GM12892 (cell line): Measurements from ENCODE around the gene PRM2. TPM values are rescaled to one million over a fixed set of nuclear protein-coding genes. Genes with fewer than 3 reads are reported as not detected.

Experiments
- DNase-seq: peaks from one replicate; pipeline ENCODE4 v3.0.0; 2011; ENCODE audit not compliant: insufficient read length
- FAIRE-seq: peaks from 2 replicates; lab custom pipeline; 2011; peaks lifted over from hg19 to GRCh38; lab: Jason Lieb, UNC
- POLR2A ChIP-seq: IDR thresholded peaks from 2 replicates; pipeline ENCODE4 v1.6.1; 2011; ENCODE audit warnings: low read depth, low read length, control low read depth
- POLR2AphosphoS5 ChIP-seq: IDR thresholded peaks from 2 replicates; pipeline ENCODE4 v1.6.1; 2011; ENCODE audit warnings: low read depth, low read length, control low read depth
- TAF1 ChIP-seq: IDR thresholded peaks from 2 replicates; pipeline ENCODE4 v1.6.1; 2011; ENCODE audit warnings: low read depth, mild to moderate bottlenecking, control low read depth, low read length, borderline replicate concordance
- polyA plus RNA-seq: library from polyadenylated mRNA; unstranded; fragments of >200 nt; gene quantifications from one replicate; pipeline ENCODE4 v1.2.1, GENCODE V29; 2012; ENCODE audit warnings: missing spikeins, inconsistent platforms; ENCODE audit not compliant: missing spikeins

Gene PRM2
- 0.61 TPM for polyA plus RNA-seq

DNA sequence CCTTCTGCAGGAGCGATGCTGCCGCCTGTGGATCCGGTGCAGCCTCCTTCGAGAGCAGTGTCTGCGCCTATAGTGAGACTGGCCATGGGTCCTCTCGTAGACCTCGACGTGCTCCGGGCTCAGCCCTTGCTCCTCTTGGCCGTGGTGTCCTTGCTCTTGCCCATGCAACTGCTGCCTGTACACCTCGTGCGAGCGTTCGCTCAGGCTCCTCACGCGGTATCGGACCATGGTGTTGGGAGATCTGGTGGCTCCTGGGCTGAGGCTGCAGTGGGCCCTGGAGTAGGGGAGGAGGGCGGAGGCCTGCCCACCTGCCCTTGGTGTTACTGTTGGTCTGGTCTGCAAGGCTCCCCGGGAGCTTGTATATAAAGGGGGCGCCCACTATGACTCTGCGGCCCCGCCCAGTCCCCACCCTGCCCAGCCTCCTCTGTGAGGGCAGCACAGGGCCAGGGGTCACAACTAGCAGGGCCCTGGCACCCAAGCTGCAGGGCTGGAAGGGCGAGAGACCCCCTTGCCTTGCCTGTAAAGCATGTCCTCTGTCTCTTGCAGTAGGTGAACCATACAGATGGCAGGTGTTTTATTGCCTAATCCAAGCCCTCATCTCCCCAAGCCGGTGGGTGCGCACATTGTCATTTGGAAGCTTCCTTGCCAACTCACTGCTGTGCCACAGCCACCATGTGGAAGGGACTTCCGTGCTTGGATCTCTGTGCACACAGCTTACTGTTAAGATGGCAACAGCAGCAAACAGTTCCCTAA lies at the start of gene PRM2:
PRM2 (minus strand) TSS at position 338 of the 753 bp plus-strand sequence; CDS start at position 228, 110 bp downstream.
- TF ChIP-seq POLR2AphosphoS5, result no peak
- no peak for TF ChIP-seq POLR2A
- TF ChIP-seq TAF1, result no peak
- FAIRE-seq (no peak), DNase-seq (no peak)

DNA sequence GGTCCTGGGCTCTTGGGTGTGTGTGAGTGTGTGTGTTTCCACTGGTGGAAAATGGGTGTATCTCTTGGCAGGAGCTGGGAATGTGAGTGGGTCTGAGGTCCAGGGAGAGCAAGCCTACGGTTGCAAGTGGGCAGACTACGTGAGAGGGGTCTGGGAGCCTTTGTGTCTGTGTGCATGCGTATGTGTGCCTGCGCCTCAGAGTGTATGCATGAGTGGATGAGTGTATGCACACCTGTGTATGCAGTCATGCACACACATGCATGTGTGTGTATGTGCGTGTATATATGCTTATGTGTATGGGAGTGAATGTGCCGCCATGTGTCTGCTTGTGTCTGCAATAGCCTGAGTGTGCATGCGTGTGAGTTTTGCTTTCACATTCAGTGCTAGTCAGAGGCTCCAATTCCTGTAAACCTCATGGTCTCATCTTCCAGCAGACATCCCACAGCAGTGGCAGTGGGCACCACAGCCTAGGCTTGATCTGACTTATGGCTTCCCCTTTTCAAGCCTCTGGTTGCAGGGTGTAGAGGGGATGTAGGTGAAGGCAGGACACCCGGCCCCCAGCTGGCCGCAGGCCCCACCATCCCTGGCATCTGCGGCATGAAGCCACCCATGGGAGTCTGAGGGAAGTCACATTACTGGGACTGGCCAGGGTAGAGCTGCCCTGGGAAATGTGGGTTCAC lies 49.3 kb upstream of the PRM2 start:
- FAIRE-seq, result peak; percentile 56
- DNase-seq, result no peak
- TF ChIP-seq POLR2AphosphoS5, result no peak
- no peak for TF ChIP-seq TAF1
- no peak for TF ChIP-seq POLR2A

DNA sequence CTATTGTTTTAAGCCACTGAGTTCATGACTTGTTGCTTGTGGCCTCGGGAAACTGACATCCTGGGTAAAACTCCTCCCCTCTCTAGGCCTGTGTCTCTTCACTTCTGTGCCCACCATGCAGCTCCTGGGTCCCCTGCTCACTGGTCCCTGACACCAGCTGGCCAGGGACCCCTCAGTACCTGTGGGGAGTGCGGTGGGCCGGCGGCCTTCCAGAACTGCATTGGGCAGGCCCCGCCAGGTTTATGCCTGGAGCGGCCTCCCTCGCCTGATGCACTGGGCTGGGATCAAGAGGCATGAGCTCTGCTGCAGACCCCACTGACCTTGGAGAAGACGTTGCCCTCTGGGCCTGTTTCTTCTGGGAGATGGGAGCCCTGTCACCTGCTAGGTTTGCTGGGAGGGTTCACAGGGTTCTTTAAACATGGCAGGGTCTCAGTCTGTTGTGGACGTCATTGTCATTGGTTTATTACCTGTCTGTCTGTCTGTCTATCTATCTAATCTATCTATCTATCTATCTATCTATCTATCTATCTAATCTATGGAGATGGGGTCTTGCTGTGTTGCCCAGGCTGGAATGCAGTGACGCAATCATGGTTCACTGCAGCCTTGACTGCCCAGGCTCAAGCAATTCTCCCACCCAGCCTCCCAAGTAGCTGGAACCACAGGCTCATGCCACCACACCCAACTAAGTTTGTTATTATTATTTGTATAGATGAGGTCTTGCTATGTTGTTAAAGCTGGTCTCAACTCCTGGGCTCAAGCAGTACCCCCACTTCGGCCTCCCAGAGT lies 47.5 kb upstream of the PRM2 start:
- TF ChIP-seq TAF1, result no peak
- FAIRE-seq (no peak), DNase-seq (no peak)

DNA sequence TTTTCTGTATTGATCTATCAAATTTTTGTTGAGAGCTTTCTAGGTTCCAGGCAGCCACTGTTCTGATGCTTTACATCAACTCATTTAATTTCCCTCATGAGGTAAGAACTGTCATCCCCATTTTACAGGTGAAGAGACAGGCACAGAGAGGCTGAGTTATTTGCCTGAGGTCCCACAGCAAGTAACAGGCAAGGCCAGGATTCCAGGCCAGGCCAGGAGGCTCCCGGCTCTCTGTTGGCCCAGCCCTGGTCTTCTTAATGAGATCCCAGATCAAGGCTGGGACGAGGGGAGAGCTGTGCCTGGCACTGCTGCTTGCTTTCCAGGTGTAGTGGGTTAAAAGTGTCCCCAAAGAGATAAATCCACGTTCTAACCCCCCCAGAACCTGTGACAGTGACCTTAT lies 46.5 kb upstream of the PRM2 start:
- FAIRE-seq (no peak), DNase-seq (no peak)
- no peak for TF ChIP-seq POLR2A
- no peak for TF ChIP-seq TAF1
- TF ChIP-seq POLR2AphosphoS5, result no peak

DNA sequence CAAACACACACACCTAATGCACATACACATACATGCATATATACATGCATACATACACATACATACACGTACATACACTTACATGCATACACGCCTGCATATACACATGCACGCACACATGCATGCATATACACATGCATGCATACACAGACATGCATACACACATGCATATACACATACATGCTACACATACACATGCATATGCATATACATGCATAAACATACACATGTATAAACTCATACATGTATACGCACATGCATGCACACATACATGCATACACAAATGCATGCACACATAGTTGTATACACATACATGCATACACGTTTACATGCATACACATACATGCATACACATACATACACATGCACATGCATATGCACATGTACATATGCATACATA lies 45.4 kb upstream of the PRM2 start:
- no peak for FAIRE-seq
- TF ChIP-seq TAF1 (no peak), POLR2A (no peak), POLR2AphosphoS5 (no peak)
- no peak for DNase-seq

DNA sequence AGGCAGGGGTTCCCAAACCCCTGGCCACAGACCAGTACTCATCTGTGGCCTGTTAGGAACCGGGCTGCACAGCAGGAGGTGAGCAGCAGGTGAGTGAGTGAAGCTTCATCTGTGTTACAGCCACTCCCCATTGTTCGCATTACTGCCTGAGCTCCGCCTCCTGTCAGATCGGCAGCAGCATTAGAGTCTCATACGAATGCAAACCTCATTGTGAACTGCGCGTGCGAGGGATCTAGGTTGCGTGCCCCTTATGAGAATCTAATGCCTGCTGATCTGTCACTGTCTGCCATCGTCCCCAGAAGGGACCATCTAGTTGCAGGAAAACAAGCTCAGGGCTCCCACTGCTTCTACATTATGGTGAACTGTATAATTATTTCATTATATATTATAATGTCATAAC lies 43.9 kb upstream of the PRM2 start:
- FAIRE-seq (no peak), DNase-seq (no peak)
- no peak for TF ChIP-seq TAF1
- no peak for TF ChIP-seq POLR2AphosphoS5
- no peak for TF ChIP-seq POLR2A

- TF ChIP-seq POLR2AphosphoS5 (no peak), POLR2A (no peak), TAF1 (no peak)
- FAIRE-seq, result no peak
- no peak for DNase-seq
Observed at GRCh38 chr16:11319529-11320146, 43.4 kb upstream of the PRM2 start.

GRCh38 chr16:11318817-11319216 lies 42.5 kb upstream of the PRM2 start:
- TF ChIP-seq POLR2A, result no peak
- no peak for TF ChIP-seq TAF1
- TF ChIP-seq POLR2AphosphoS5, result no peak
- FAIRE-seq (no peak), DNase-seq (no peak)

DNA sequence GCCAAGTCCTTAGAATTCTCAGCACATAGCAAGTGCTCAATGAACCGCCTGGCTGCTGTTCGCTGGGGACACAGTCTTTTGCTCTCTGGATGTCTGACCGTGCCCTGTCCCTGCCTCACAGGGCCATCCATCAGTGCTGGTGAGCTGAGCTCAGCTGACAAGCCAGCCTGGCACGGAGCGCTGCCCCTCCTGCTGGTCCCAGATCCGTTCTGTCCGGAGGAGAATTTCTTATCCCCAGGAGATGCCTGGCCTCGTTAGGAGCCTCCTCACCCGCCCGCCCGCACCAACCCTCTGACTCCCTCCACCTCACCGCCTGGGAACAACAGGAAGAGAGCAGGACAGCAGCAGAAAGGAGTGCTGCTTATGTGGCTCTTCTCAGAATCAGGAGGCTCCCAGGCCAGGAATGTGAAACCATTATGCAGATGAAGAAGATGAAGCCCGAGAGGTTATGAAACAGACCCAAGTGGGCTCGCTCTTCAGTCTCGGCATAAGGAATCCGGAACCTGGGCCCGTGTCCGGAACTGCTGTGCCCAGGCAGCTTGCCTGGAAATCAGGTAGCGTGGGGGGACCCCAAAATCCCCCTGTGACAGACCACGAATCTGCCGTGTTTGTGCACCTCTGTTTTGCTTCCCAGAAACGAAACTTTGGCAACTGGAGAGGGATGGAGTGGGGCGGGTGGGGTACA lies 40.2 kb upstream of the PRM2 start:
- DNase-seq (no peak), FAIRE-seq (no peak)
- TF ChIP-seq POLR2A (no peak), TAF1 (no peak), POLR2AphosphoS5 (no peak)

DNA sequence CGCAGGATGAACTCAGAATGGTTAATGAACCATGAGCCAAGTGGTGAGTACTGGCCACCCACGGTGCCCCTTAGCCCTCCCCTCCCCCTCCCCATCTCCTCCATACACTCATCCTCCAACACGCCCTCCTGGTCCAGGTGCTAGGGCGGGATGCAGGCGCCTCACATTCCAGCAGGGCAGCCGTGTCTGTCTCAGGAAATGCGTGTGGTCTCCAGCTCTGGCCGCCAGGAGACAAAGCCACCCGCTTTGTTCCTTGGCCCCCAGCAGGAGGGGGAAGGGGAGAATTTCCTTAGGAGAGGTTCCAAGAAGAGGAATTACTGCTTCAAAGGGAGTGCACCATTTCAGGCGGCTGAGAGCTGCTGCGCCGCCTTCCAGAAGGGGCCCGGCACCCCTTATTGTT lies 39.2 kb upstream of the PRM2 start:
- no peak for TF ChIP-seq POLR2A
- no peak for TF ChIP-seq TAF1
- TF ChIP-seq POLR2AphosphoS5, result no peak
- FAIRE-seq (no peak), DNase-seq (no peak)
